CD14-positive monocyte (primary cell): Measurements from ENCODE around the gene AKAP12. TPM values are rescaled to one million over a fixed set of nuclear protein-coding genes. Genes with fewer than 3 reads are reported as not detected.

Source experiments
- DNase-seq, 3 donors: peaks; one replicate each; pipeline ENCODE4 v3.0.0-alpha.2; 2011 to 2022
- H2AFZ ChIP-seq: 2 replicates; pipeline ENCODE4 v1.6.0; 2012; ENCODE audit warnings: mild to moderate bottlenecking, low read depth, low read length, inconsistent platforms; ENCODE audit not compliant: insufficient read depth, poor library complexity, severe bottlenecking
- H3K27ac ChIP-seq, 2 donors: 1 replicate in 1 of 2; 2 replicates in 1 of 2; pipeline ENCODE4 v1.5.1; 2012 to 2013; ENCODE audit warnings: low read length in 2 of 2, control low read depth in 1 of 2, inconsistent platforms in 1 of 2, low read depth in 1 of 2, mild to moderate bottlenecking in 1 of 2
- H3K27me3 ChIP-seq, 2 donors: one replicate each; pipeline versions ENCODE4 v1.6.0 to v1.6.1; 2011 to 2013; ENCODE audit warnings: low read length in 2 of 2; ENCODE audit not compliant: control insufficient read depth in 2 of 2, insufficient read depth in 2 of 2
- H3K36me3 ChIP-seq, 2 donors: replicated peaks in 1 of 2; 1 replicate in 1 of 2; 2 replicates in 1 of 2; pipeline versions ENCODE4 v1.5.1 to v1.6.1; 2012 to 2013; ENCODE audit warnings: low read length in 2 of 2, control low read depth in 1 of 2, inconsistent platforms in 1 of 2, mild to moderate bottlenecking in 1 of 2; ENCODE audit not compliant: insufficient read depth in 2 of 2, control insufficient read depth in 1 of 2
- H3K4me1 ChIP-seq, 2 donors: 1 replicate in 1 of 2; 2 replicates in 1 of 2; pipeline versions ENCODE4 v1.5.1 to v1.6.1; 2012 to 2013; ENCODE audit warnings: low read length in 2 of 2, control low read depth in 1 of 2, inconsistent platforms in 1 of 2, mild to moderate bottlenecking in 1 of 2, moderate library complexity in 1 of 2; ENCODE audit not compliant: insufficient read depth in 2 of 2, control insufficient read depth in 1 of 2
- H3K4me2 ChIP-seq: replicated peaks from 2 replicates; pipeline ENCODE3; 2012; ENCODE audit warnings: low read length, moderate library complexity, mild to moderate bottlenecking; ENCODE audit not compliant: poor library complexity, severe bottlenecking; ENCODE audit errors: extremely low read depth
- H3K4me3 ChIP-seq, 3 experiments: fragments of 200-600 bp in 1 of 3; sonication (generic) in 1 of 3; replicated peaks in 1 of 3; 1 replicate in 2 of 3; 2 replicates in 1 of 3; pipeline ENCODE4 v1.5.1; 2011 to 2013; ENCODE audit warnings: low read length in 3 of 3, mild to moderate bottlenecking in 3 of 3, control low read depth in 2 of 3, low read depth in 2 of 3, inconsistent platforms in 1 of 3, moderate library complexity in 1 of 3
- H3K79me2 ChIP-seq: 2 replicates; pipeline ENCODE4 v1.6.0; 2012; ENCODE audit warnings: mild to moderate bottlenecking, control low read depth, inconsistent platforms, low read length, moderate library complexity; ENCODE audit not compliant: insufficient read depth
- H3K9ac ChIP-seq: 2 replicates; pipeline ENCODE4 v1.6.0; 2017; ENCODE audit warnings: low read length, mild to moderate bottlenecking; ENCODE audit not compliant: insufficient read depth, poor library complexity, severe bottlenecking
- H3K9me3 ChIP-seq, 2 donors: replicated peaks in 1 of 2; 1 replicate in 1 of 2; 2 replicates in 1 of 2; pipeline versions ENCODE4 v1.5.1 to v1.6.1; 2012 to 2013; ENCODE audit warnings: low read length in 2 of 2, control low read depth in 1 of 2; ENCODE audit not compliant: control insufficient read depth in 1 of 2, insufficient read depth in 1 of 2
- H4K20me1 ChIP-seq: 2 replicates; pipeline ENCODE4 v1.6.0; 2012; ENCODE audit warnings: mild to moderate bottlenecking, low read length, control low read depth, moderate library complexity; ENCODE audit not compliant: insufficient read depth
- H3K27ac Mint-ChIP-seq, 7 donors: one replicate each; pipeline ENCODE4 v1.8.0; 2020; ENCODE audit warnings: mild to moderate bottlenecking in 7 of 7, mixed read lengths in 7 of 7, moderate library complexity in 6 of 7, inconsistent platforms in 2 of 7
- H3K27me3 Mint-ChIP-seq, 3 donors: one replicate each; pipeline ENCODE4 v1.8.0; 2021 to 2022; ENCODE audit warnings: low read depth in 3 of 3, mild to moderate bottlenecking in 3 of 3, mixed read lengths in 3 of 3, moderate library complexity in 3 of 3, inconsistent platforms in 1 of 3
- H3K36me3 Mint-ChIP-seq, 2 donors: one replicate each; pipeline ENCODE4 v1.8.0; 2020; ENCODE audit warnings: mixed read lengths in 2 of 2, inconsistent platforms in 1 of 2, mild to moderate bottlenecking in 1 of 2
- H3K4me1 Mint-ChIP-seq: one replicate; pipeline ENCODE4 v1.8.0; 2020; ENCODE audit warnings: mild to moderate bottlenecking, mixed read lengths
- H3K4me3 Mint-ChIP-seq, 2 donors: one replicate each; pipeline ENCODE4 v1.8.0; 2020; ENCODE audit warnings: mild to moderate bottlenecking in 2 of 2, mixed read lengths in 2 of 2, moderate library complexity in 1 of 2
- H3K9me3 Mint-ChIP-seq, 7 donors: one replicate each; pipeline ENCODE4 v1.8.0; 2020 to 2022; ENCODE audit warnings: mixed read lengths in 7 of 7, mild to moderate bottlenecking in 6 of 7, moderate library complexity in 6 of 7, inconsistent platforms in 2 of 7
- CTCF ChIP-seq: fragments of 200-600 bp; IDR thresholded peaks from one replicate; pipeline ENCODE4 v1.8.0; 2022; ENCODE audit warnings: antibody characterized with exemption, mild to moderate bottlenecking
- WGBS: methylation state at CpG from one replicate; pipeline ENCODE4 v1.1.5; 2013; ENCODE audit warnings: missing lambda C conversion rate; ENCODE audit not compliant: insufficient coverage; 5-methylcytosine and 5-hydroxymethylcytosine counted together
- intact Hi-C, 2 donors: fragments of 100-400 bp; cut with micrococcal nuclease; formaldehyde crosslinking; loops; one replicate each; pipeline versions ENCODE4 v1.15.0 to v1.15.1; 2023
- polyA plus RNA-seq, 3 donors: library from polyadenylated mRNA; depleted of rRNA in 1 of 3; unstranded in 2 of 3; stranded (reverse) in 1 of 3; fragments of 300-500 nt in 2 of 3; fragments of >200 nt in 1 of 3; fragmentation: Illumina TruSeq in 2 of 3; gene quantifications; 1 replicate in 2 of 3; 2 replicates in 1 of 3; pipeline ENCODE4 v1.2.3, GENCODE V29; 2012 to 2021

AKAP12 gene
- polyA plus RNA-seq, 3 donors, result 0.01 TPM; not detected in 2

GRCh38 chr6:151196555-151196954 lies 43.2 kb upstream of the AKAP12 start:
- Mint-ChIP-seq H3K4me1 (no peaks in the 10 kb centered on the region), H3K4me3 (no peak overlapping the region), H3K9me3 (peaks cover 0 to 5% (median 0%) of the 10 kb centered on the region in 7 donors), H3K36me3 (no peaks in the 10 kb centered on the region), H3K27ac (no peak overlapping the region), H3K27me3 (peaks cover 0 to 2% (median 1%) of the 10 kb centered on the region in 3 donors)
- intact Hi-C loops, result no loop called here
- no peak overlapping the region for H3K9ac ChIP-seq
- H3K4me3 ChIP-seq, result no peak overlapping the region
- 71% methylated on average over 1 of the region's 1 CpG for WGBS
- no peaks in the 10 kb centered on the region for H3K4me1 ChIP-seq
- no peaks in the 10 kb centered on the region for H3K9me3 ChIP-seq
- no peaks in the 10 kb centered on the region for H3K79me2 ChIP-seq
- H3K27ac ChIP-seq, result no peak overlapping the region
- DNase-seq, result no peak
- H3K4me2 ChIP-seq, result no peak overlapping the region
- no peaks in the 10 kb centered on the region for H4K20me1 ChIP-seq
- H3K27me3 ChIP-seq, result no peaks in the 10 kb centered on the region
- no peak for TF ChIP-seq CTCF
- H2AFZ ChIP-seq, result no peak overlapping the region
- no peaks in the 10 kb centered on the region for H3K36me3 ChIP-seq

- Histone ChIP-seq H3K36me3 (no peaks in the 10 kb centered on the region), H3K4me1 (no peaks in the 10 kb centered on the region), H3K79me2 (no peaks in the 10 kb centered on the region), H3K27me3 (no peaks in the 10 kb centered on the region), H3K9ac (no peak overlapping the region), H3K4me3 (no peak overlapping the region), H2AFZ (no peak overlapping the region), H3K4me2 (no peak overlapping the region), H4K20me1 (no peaks in the 10 kb centered on the region), H3K9me3 (no peaks in the 10 kb centered on the region), H3K27ac (no peak overlapping the region)
- no peak for TF ChIP-seq CTCF
- Mint-ChIP-seq H3K27me3 (peaks cover 0 to 2% (median 0%) of the 10 kb centered on the region in 3 donors), H3K9me3 (peaks cover 0 to 5% (median 0%) of the 10 kb centered on the region in 7 donors), H3K36me3 (no peaks in the 10 kb centered on the region), H3K4me3 (no peak overlapping the region), H3K4me1 (peaks cover 2% of the 10 kb centered on the region), H3K27ac (no peak overlapping the region)
- DNase-seq, result no peak
- 100% methylated on average over 1 of the region's 1 CpG for WGBS
- intact Hi-C loops, result no loop called here
Observed at GRCh38 chr6:151197556-151197955, 42.2 kb upstream of the AKAP12 start.
